GM23338 (cell line): ENCODE measurements around the gene SCIN. TPM values are rescaled to one million over a fixed set of nuclear protein-coding genes. Genes with fewer than 3 reads are reported as not detected.

Experiments
- ATAC-seq: fragments of 200-7000 bp; cut with Tn5 transposase; 3 replicates; pipeline ENCODE4 v1.9.1; 2020
- DNase-seq: peaks from one replicate; pipeline ENCODE4 v3.0.0-alpha.2; 2015; ENCODE audit warnings: low spot score
- H2AFZ ChIP-seq: fragments of 200-600 bp; sonication (generic); 2 replicates; pipeline ENCODE4 v1.8.0; 2016; ENCODE audit warnings: antibody characterized with exemption, mild to moderate bottlenecking, moderate library complexity
- H3F3A ChIP-seq: fragments of 200-600 bp; sonication (generic); replicated peaks from 2 replicates; pipeline ENCODE4 v1.8.0; 2017; ENCODE audit warnings: antibody characterized with exemption, mixed run types, low read depth
- H3K27ac ChIP-seq: fragments of 200-600 bp; sonication (generic); 2 replicates; pipeline ENCODE4 v1.6.1; 2016; ENCODE audit warnings: low read depth
- H3K27me3 ChIP-seq: fragments of 200-600 bp; sonication (generic); 2 replicates; pipeline ENCODE4 v1.8.0; 2016; ENCODE audit warnings: mild to moderate bottlenecking, mixed run types, moderate library complexity; ENCODE audit not compliant: insufficient read depth
- H3K36me3 ChIP-seq: fragments of 200-600 bp; sonication (generic); 2 replicates; pipeline ENCODE4 v1.8.0; 2016; ENCODE audit warnings: mild to moderate bottlenecking; ENCODE audit not compliant: insufficient read depth
- H3K4me1 ChIP-seq: fragments of 200-600 bp; sonication (generic); 2 replicates; pipeline ENCODE4 v1.8.0; 2016; ENCODE audit warnings: mild to moderate bottlenecking, moderate library complexity; ENCODE audit not compliant: insufficient read depth
- H3K4me2 ChIP-seq: fragments of 200-600 bp; sonication (generic); 2 replicates; pipeline ENCODE4 v1.7.1; 2017; ENCODE audit warnings: mixed run types
- H3K4me3 ChIP-seq: fragments of 200-600 bp; sonication (generic); 2 replicates; pipeline ENCODE4 v1.6.1; 2016; ENCODE audit warnings: mixed run types
- H3K79me2 ChIP-seq: fragments of 200-600 bp; sonication (generic); replicated peaks from 2 replicates; pipeline ENCODE4 v1.8.0; 2017; ENCODE audit warnings: mild to moderate bottlenecking; ENCODE audit not compliant: insufficient read depth
- H3K9me2 ChIP-seq: fragments of 200-600 bp; sonication (generic); 2 replicates; pipeline ENCODE4 v1.8.0; 2017; ENCODE audit not compliant: insufficient read depth
- H4K20me1 ChIP-seq: fragments of 200-600 bp; sonication (generic); replicated peaks from 2 replicates; pipeline ENCODE4 v1.8.0; 2017; ENCODE audit warnings: mild to moderate bottlenecking; ENCODE audit not compliant: insufficient read depth
- H3K27ac Mint-ChIP-seq: 2 replicates; pipeline ENCODE4 v1.8.0; 2020; ENCODE audit warnings: inconsistent platforms, mild to moderate bottlenecking, moderate library complexity, mixed read lengths
- H3K27me3 Mint-ChIP-seq: 3 replicates; pipeline ENCODE4 v1.8.0; 2022; ENCODE audit warnings: low read depth, mild to moderate bottlenecking, moderate library complexity, mixed read lengths, inconsistent platforms; ENCODE audit not compliant: insufficient read depth, poor library complexity
- H3K36me3 Mint-ChIP-seq: 3 replicates; pipeline ENCODE4 v1.8.0; 2021; ENCODE audit warnings: low read depth, mild to moderate bottlenecking, inconsistent platforms, moderate library complexity, mixed read lengths
- H3K4me1 Mint-ChIP-seq: 3 replicates; pipeline ENCODE4 v1.8.0; 2020; ENCODE audit warnings: mild to moderate bottlenecking, inconsistent platforms, mixed read lengths
- H3K4me3 Mint-ChIP-seq: 3 replicates; pipeline ENCODE4 v1.8.0; 2021; ENCODE audit warnings: moderate library complexity, mild to moderate bottlenecking, inconsistent platforms, mixed read lengths
- H3K9me3 Mint-ChIP-seq: 3 replicates; pipeline ENCODE4 v1.8.0; 2020; ENCODE audit warnings: moderate library complexity, mild to moderate bottlenecking, inconsistent platforms, mixed read lengths
- CREB1 ChIP-seq: fragments of 250-450 bp; sonication (Bioruptor Pico); IDR thresholded peaks from 2 replicates; pipeline ENCODE4 v1.5.0; 2020; ENCODE audit warnings: low read depth, mild to moderate bottlenecking, moderate library complexity
- ETS1 ChIP-seq: IDR thresholded peaks from 2 replicates; pipeline ENCODE4 v1.6.1; 2016; ENCODE audit warnings: antibody characterized with exemption
- EZH2 ChIP-seq: fragments of 200-600 bp; sonication (generic); IDR thresholded peaks from one replicate; pipeline ENCODE4 v1.8.0; 2017; ENCODE audit warnings: antibody characterized with exemption, mild to moderate bottlenecking, low read depth; ENCODE audit not compliant: unreplicated experiment
- EZH2phosphoT487 ChIP-seq: fragments of 200-600 bp; sonication (generic); IDR thresholded peaks from one replicate; pipeline ENCODE4 v1.8.1; 2018; ENCODE audit warnings: antibody characterized with exemption; ENCODE audit not compliant: unreplicated experiment
- NANOG ChIP-seq: IDR thresholded peaks from 2 replicates; pipeline ENCODE4 v1.6.1; 2016; ENCODE audit warnings: antibody characterized with exemption, borderline replicate concordance
- POLR2AphosphoS5 ChIP-seq: IDR thresholded peaks from 2 replicates; pipeline ENCODE4 v1.6.1; 2016; ENCODE audit warnings: antibody characterized with exemption, low read depth
- REST ChIP-seq: IDR thresholded peaks from one replicate; pipeline ENCODE4 v1.6.1; 2018; ENCODE audit warnings: antibody characterized with exemption; ENCODE audit not compliant: unreplicated experiment
- STAT1 ChIP-seq: IDR thresholded peaks from one replicate; pipeline ENCODE4 v1.6.1; 2016; ENCODE audit warnings: antibody characterized with exemption; ENCODE audit not compliant: unreplicated experiment
- ZNF114 ChIP-seq: fragments of 250-450 bp; sonication (Bioruptor Pico); IDR thresholded peaks from 2 replicates; pipeline ENCODE4 v1.5.0; 2020; ENCODE audit warnings: mild to moderate bottlenecking, moderate library complexity
- ZNF331 ChIP-seq: fragments of 250-450 bp; sonication (Bioruptor Pico); IDR thresholded peaks from 2 replicates; pipeline ENCODE4 v1.5.0; 2020; ENCODE audit warnings: low read depth, mild to moderate bottlenecking, moderate library complexity
- ZNF462 ChIP-seq: fragments of 250-450 bp; sonication (Bioruptor Pico); IDR thresholded peaks from 2 replicates; pipeline ENCODE4 v1.5.0; 2020; ENCODE audit warnings: mild to moderate bottlenecking, moderate library complexity
- polyA plus RNA-seq: library from polyadenylated mRNA; unstranded; fragments of >200 nt; fragmentation: Nextera tagmentation; extraction: Ambion mirVana; gene quantifications from 2 replicates; pipeline ENCODE4 v1.2.1, GENCODE V29; 2016
- total RNA-seq: library from RNA; depleted of rRNA; stranded (reverse); fragments of >200 nt; shearing (Covaris generic); gene quantifications from 2 replicates; pipeline ENCODE4 v1.2.3, GENCODE V29; 2014

SCIN gene
- total and polyA plus RNA-seq, 2 experiments from 2014 or later = 0.80 to 0.92 TPM

GRCh38 chr7:12692035-12692434 is 121.5 kb downstream of the SCIN start (continued):
- TF ChIP-seq ZNF462 = no peak

- Histone ChIP-seq H3K4me3 (no peak overlapping the region), H2AFZ (no peak overlapping the region), H3K36me3 (no peaks in the 10 kb centered on the region), H3K27ac (no peak overlapping the region), H3F3A (no peaks in the 10 kb centered on the region), H3K4me2 (no peak overlapping the region), H4K20me1 (peaks cover 4% of the 10 kb centered on the region), H3K79me2 (peaks cover 68% of the 10 kb centered on the region), H3K27me3 (no peaks in the 10 kb centered on the region), H3K9me2 (no peaks in the 10 kb centered on the region), H3K4me1 (peaks cover 18% of the 10 kb centered on the region)
- H3K9me3 Mint-ChIP-seq = no peaks in the 10 kb centered on the region
- H3K4me1 Mint-ChIP-seq = peaks cover 21% of the 10 kb centered on the region
- no peak overlapping the region for H3K27ac Mint-ChIP-seq
- no peak overlapping the region for H3K4me3 Mint-ChIP-seq
- H3K27me3 Mint-ChIP-seq = no peaks in the 10 kb centered on the region
- no peak for DNase-seq
- H3K36me3 Mint-ChIP-seq = peaks cover 16% of the 10 kb centered on the region; the same call in 2 of the 3 replicates
- ATAC-seq = no peak
- TF ChIP-seq EZH2 (no peak), STAT1 (no peak), EZH2phosphoT487 (no peak), ZNF331 (CRISPR knock-in tag) (no peak), CREB1 (CRISPR knock-in tag) (no peak), POLR2AphosphoS5 (no peak), ZNF114 (CRISPR knock-in tag) (no peak), NANOG (no peak), REST (no peak), ETS1 (no peak)
Measured at GRCh38 chr7:12692479-12693259, 122.1 kb downstream of the SCIN start.
